GM19468 (cell line): ENCODE results near the gene OSBPL6.
"Not testable (repeated sequence)": the region's sequence is repeated elsewhere in the genome, so short reads cannot be mapped to it uniquely, and the experiment has no call there.

ENCODE experiments used
- ATAC-seq: cut with Tn5 transposase; IDR thresholded peaks from one replicate; pipeline ENCODE4 v1.9.1; 2021; ENCODE audit warnings: mild to moderate bottlenecking, moderate library complexity, moderate number of reproducible peaks; ENCODE audit not compliant: unreplicated experiment; ENCODE audit errors: extremely low read depth

The OSBPL6 gene

GRCh38 chr2:178195390-178196166, 1.3 kb downstream of the OSBPL6 start:
- ATAC-seq = no peak

GRCh38 chr2:178197791-178198190, 3.5 kb downstream of the OSBPL6 start:
- no peak for ATAC-seq

- not testable (repeated sequence) for ATAC-seq
Measured at GRCh38 chr2:178198441-178198840, 4.1 kb downstream of the OSBPL6 start.

DNA sequence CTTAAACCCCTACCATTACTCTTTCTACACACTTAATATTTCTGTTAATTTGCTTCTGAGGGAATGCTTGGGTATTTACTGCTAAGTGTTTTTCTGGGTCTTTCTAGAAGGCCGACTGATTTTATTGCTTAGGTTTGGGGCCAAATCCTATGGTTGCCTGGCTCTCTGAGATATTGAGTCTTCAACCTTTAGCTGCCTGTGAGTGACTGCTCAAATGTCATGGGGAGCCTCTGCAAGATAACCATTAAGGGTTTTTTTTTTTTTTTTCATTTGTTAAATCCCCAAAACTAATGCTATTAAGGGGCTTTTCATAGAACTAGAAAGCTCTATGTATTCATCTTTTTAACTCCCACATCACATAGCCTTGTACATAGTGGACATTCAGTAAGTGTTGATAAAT, 5.0 kb downstream of the OSBPL6 start:
- no peak for ATAC-seq

- ATAC-seq = no peak
Measured at GRCh38 chr2:178200331-178200730, 6.0 kb downstream of the OSBPL6 start.

- peak; percentile 39 for ATAC-seq
Measured at GRCh38 chr2:178202927-178203326, 8.6 kb downstream of the OSBPL6 start.

- no peak for ATAC-seq
Measured at GRCh38 chr2:178204977-178205376, 10.7 kb downstream of the OSBPL6 start.

GRCh38 chr2:178205853-178206521, 11.7 kb downstream of the OSBPL6 start:
- no peak for ATAC-seq

DNA sequence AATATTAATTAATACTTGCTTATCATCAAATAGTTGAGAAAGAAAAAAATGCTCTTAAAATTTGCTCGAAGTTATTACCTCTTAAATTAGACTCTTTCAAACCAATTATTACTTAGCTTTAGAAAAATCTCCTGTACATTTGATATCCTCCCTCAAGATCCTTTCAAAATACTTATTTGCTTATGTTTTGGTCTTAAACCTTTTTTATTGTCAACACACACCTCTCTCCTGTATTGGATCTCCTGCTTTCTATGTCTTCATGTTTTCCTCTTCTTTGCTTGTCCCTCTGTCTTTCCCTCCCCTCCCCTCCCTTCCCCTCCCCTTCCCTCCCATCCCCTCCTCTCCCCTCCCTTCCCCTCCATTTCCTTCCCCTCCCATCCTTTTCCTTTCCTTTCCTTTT, 14.0 kb downstream of the OSBPL6 start:
- no peak for ATAC-seq

- no peak for ATAC-seq
Measured at GRCh38 chr2:178208817-178209216, 14.5 kb downstream of the OSBPL6 start.

DNA sequence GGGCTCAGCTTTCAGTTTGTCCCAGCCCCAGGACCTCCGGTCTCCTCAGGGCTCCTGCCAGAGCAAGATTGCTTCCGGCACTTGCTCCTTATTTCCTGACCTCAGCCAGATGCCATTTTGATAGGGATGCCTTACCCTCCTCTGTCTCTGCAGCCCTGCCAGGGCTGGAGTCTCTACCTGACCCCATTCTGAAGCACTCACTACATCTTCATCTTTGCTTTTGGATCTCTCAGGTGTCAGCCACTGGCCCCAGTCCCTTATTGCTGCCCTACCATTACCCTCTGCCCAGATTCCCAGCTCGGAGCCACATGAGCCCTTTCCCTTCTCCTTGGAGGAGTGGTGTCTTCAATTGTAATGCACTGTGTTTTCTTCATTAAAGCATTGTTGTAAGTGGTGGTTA, 17.1 kb downstream of the OSBPL6 start:
- ATAC-seq = no peak

- ATAC-seq = no peak
Measured at GRCh38 chr2:178211943-178212342, 17.6 kb downstream of the OSBPL6 start.

DNA sequence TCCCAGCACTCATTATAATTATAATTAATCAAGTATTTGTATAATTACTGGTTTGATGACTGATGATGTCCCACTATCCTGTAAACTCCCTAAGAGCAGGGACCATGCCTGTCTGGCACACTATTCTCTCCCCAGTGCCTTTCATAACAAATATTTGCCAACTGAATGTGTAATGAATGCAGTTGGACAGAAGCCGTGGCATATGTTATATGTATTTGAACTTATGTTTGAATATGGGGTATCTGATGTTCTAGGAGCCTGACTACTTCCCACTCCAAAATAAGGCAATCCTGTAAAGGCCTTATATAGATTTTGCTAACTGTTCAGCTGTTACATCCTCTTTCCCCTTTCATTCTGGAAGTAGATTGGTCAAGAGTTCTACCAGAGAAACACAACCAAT, 19.7 kb downstream of the OSBPL6 start:
- no peak for ATAC-seq

- no peak for ATAC-seq
Measured at GRCh38 chr2:178219247-178219646, 24.9 kb downstream of the OSBPL6 start.

DNA sequence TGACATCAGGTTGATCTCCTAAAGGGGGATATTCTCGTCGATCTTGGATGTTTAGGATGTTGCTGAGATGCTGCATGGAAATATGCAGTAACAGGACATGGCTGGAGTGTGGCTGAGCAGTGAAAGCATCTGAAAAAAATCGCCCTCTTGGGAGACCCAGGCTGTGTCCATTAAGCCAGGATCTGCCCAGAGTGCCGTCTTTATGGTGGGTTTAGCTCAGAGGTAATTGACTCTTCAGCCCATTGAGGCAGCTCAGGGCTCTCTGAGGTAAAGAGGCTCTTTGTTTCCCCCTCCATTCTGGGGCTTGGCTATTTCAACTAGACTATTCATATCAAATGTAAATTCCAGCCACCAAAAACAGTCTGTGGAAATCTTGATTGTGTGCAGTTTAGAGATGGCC, 26.5 kb downstream of the OSBPL6 start:
- ATAC-seq = no peak

DNA sequence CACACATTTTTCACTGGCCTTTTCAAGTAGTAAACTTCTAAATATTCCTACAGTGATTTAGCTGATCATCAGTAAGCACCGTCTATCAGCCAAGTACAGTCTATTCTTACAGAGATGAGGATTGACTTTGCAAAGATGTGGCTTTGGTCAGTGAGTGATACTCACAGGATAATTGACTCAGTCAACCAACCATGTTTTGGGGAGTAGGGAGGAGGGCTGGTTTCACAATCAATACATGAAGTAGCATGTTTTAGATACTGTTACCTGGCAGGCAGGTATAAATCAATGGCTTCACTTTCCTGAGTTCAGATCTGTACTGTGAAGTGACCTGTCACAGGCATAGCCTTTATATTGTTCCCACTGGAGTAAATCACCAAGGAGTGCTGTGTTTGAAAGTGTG, 27.2 kb downstream of the OSBPL6 start:
- ATAC-seq = no peak

- no peak for ATAC-seq
Measured at GRCh38 chr2:178223806-178224205, 29.5 kb downstream of the OSBPL6 start.

DNA sequence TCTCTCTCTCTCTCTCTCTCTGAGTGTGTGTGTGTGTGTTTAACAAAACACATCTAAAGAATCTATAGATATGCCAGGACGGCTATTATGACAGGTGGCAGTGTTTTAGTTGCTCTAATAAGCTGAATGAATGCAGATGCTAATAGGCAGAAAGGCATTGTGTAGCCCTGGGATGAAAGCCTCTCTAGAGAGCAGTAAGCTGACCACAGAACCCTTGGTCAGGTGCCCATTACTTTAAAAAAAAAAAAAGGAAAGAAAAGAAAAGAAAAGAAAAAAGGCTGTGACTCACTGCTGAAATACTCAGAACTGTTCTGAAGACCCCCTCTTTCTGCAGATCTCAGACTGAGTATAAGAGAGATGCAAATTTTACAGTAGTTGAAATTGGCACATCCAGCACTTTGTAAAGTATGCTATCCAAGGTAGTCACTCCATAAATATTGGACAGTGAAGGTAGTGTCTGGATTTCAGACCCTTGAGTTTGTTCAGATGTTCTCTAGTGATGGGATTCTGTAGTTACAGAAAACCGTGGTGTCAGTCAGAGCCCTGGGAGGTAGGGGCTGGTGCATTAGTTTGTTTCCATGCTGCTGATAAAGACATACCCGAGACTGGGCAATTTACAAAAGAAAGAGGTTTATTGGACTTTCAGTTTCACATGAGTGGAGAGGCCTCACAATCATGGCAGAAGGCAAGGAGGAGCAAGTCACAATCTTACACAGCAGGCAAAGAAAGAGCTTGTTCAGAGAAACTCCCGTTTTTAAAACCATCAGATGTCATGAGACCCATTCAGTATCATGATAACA, 30.9 kb downstream of the OSBPL6 start:
- ATAC-seq = no peak

DNA sequence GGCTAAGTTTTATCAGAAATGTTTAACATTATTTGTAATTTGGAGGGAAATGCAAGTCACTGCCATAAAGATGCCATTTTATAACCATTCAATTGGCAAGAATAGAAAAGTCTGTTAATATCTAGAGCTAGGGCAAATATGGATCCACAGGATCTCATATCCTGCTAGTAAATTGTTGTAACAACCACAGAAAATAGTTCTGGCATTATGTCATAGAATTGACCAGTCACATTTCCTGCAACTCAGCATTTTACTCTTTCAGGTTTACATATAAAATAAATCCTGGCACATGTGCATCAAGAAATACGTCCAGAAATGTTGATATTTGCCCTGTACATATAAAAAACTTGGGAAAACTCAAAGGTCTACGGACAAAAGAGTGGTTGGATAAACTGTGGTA, 32.9 kb downstream of the OSBPL6 start:
- no peak for ATAC-seq

DNA sequence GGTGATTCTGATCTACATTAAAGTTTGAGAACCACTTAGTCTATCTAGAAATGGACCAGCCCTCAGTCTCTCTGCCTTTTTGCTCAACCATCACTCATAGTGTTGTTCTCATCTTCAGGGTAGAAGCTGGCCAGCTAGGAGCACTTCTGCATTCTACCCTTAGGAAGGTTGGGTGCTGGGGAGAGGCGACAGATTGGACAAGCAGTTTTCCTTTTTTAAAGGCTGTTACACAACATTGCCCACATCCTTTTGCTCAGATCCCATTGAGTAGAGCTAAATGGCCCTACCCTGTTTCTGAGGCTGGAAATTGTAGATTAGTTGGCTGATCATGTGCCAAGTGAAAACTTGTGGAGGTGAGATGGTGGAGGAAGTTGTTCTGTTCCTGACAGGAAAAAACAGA, 35.6 kb downstream of the OSBPL6 start:
- ATAC-seq = no peak

GRCh38 chr2:178230396-178230795, 36.1 kb downstream of the OSBPL6 start:
- ATAC-seq = no peak
